Stimulated activated naive CD8-positive, alpha-beta T cell treated with anti-CD3 and anti-CD28 coated beads, Interleukin-15, amount 100 ng/mL, for 72 hours (primary cell): Measurements from ENCODE around the gene C21orf91.
"Not testable (repeated sequence)": the region's sequence is repeated elsewhere in the genome, so short reads cannot be mapped to it uniquely, and the experiment has no call there.

Experiments
- ATAC-seq: fragments of 150-1000 bp; cut with Tn5 transposase; 2 replicates; pipeline ENCODE4 v1.10.0; 2021; ENCODE audit warnings: mild to moderate bottlenecking, moderate library complexity
- DNase-seq, 2 donors: peaks; one replicate each; pipeline ENCODE4 v3.0.0; 2021 to 2022
- H3K27ac Mint-ChIP-seq, 2 donors: one replicate each; pipeline ENCODE4 v1.8.0; 2022; ENCODE audit warnings: mild to moderate bottlenecking in 2 of 2, mixed read lengths in 2 of 2, moderate library complexity in 2 of 2
- H3K27me3 Mint-ChIP-seq: one replicate; pipeline ENCODE4 v1.8.0; 2022; ENCODE audit warnings: mixed read lengths
- H3K4me1 Mint-ChIP-seq: one replicate; pipeline ENCODE4 v1.8.0; 2022; ENCODE audit warnings: mild to moderate bottlenecking, mixed read lengths
- H3K4me3 Mint-ChIP-seq, 2 donors: one replicate each; pipeline ENCODE4 v1.8.0; 2022; ENCODE audit warnings: mild to moderate bottlenecking in 2 of 2, mixed read lengths in 2 of 2, moderate library complexity in 1 of 2
- H3K9me3 Mint-ChIP-seq, 2 donors: one replicate each; pipeline ENCODE4 v1.8.0; 2022; ENCODE audit warnings: mixed read lengths in 2 of 2

Gene C21orf91

DNA sequence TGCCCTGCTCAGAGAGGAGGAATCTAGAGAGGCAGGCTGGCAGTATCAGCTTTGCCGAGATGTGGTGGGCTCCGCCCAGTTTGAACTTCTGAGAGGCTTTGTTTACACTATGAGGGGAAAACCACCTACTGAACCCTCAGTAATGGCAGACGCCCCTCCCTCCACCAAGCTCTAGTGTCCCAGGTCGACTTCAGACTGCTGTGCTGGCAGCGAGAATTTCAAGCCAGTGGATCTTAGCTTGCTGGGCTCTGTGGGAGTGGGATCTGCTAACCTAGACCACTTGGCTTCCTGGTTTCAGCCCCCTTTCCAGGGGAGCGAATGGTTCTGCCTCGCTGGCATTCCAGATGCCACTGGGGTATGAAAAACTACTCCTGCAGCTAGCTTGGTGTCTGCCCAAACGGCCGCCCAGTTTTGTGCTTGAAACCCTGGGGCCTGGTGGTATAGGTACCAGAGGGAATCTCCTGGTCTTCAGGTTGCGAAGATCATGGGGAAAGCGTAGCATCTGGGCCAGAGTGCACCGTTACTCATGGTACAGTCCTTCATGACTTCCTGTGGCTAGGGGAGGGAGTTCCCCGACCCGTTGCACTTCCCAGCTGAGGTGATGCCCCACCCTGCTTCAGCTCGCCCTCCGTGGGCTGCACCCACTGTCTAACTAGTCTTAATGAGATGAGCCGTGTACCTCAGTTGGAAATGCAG, 43.6 kb downstream of the C21orf91 start:
- H3K4me1 Mint-ChIP-seq: peaks cover 49% of the 10 kb centered on the region
- H3K4me3 Mint-ChIP-seq: peak overlapping the region; percentile 51 to 73
- ATAC-seq (peak; percentile 89), DNase-seq (peak; percentile 45 to 71)
- peaks cover 18 to 26% of the 10 kb centered on the region in 2 donors for H3K9me3 Mint-ChIP-seq
- H3K27ac Mint-ChIP-seq: peak overlapping the region in 1 of 2 donors; percentile 91
- H3K27me3 Mint-ChIP-seq: no peaks in the 10 kb centered on the region

DNA sequence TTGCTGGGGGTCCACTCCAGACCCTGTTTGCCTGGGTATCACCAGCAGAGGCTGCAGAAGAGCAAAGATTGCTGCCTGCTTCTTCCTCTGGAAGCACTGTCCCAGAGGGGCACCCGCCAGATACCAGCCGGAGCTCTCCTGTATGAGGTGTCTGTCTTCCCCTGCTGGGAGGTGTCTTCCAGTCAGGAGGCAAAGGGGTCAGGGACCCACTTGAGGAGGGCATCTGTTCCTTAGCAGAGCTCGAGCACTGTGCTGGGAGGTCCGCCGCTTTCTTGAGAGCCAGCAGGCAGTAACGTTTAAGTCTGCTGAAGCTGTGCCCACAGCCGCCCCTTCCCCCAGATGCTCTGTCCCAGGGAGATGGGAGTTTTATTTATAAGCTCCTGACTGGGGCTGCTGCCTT, 44.1 kb downstream of the C21orf91 start:
- not testable (repeated sequence) for DNase-seq, H3K27me3 Mint-ChIP-seq, ATAC-seq
- H3K27ac Mint-ChIP-seq: peak overlapping the region in 1 of 2 donors; percentile 91
- peaks cover 44% of the 10 kb centered on the region for H3K4me1 Mint-ChIP-seq
- H3K4me3 Mint-ChIP-seq: peak overlapping the region; percentile 51 to 73
- H3K9me3 Mint-ChIP-seq: peaks cover 18 to 26% of the 10 kb centered on the region in 2 donors

DNA sequence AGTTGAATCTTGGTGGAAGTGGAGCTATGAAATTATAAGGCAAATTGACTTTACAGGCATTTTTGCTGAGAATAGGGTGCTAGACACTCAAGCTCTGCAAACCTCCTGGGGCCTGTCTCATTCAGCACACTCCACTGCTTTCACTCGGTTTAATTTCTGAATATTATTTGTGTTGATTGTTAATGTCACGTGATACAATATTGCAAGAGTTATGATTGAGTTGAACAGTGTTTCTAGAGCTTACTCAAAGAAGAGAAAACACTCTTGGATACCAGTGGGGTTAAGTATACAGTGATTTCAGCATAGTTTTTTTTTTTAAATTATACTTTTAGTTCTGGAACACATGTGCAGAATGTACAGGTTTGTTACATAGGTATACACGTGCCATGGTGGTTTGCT, 49.7 kb downstream of the C21orf91 start:
- ATAC-seq (no peak), DNase-seq (no peak)
- Mint-ChIP-seq H3K27ac (no peak overlapping the region), H3K27me3 (no peaks in the 10 kb centered on the region), H3K4me1 (no peaks in the 10 kb centered on the region), H3K4me3 (no peak overlapping the region), H3K9me3 (peaks cover 17 to 31% of the 10 kb centered on the region in 2 donors)

DNA sequence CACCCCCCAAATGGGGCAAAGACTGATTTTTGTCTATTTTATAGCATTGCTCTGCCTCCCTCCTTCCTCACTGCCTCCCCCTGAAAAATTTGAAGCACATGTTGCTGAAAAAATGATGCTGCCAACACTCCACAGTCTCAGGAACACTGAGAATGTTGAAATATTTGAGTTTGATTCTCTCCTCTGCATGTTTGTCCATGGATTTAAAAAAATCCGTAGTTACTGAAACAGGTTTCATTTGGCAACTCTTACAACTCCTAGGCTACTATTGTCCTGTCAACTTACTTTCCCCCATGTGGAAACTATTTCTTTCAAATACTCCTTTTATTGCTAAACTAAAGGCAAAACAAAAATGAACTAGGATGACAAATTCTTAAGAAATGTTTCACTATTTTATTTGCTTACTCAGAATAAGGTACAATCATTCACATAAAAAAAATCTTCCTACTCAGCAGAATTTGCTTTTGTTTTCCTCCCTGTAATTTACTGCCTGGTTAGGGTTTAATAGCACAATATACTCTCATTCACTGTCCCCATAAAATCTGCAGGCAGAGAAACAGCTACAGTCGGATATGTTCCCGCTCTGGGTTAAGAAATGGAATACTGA, 50.2 kb downstream of the C21orf91 start:
- no peak overlapping the region for H3K27ac Mint-ChIP-seq
- no peaks in the 10 kb centered on the region for H3K27me3 Mint-ChIP-seq
- DNase-seq (no peak), ATAC-seq (no peak)
- H3K4me3 Mint-ChIP-seq: no peak overlapping the region
- H3K4me1 Mint-ChIP-seq: no peaks in the 10 kb centered on the region
- peaks cover 12 to 31% of the 10 kb centered on the region in 2 donors for H3K9me3 Mint-ChIP-seq

DNA sequence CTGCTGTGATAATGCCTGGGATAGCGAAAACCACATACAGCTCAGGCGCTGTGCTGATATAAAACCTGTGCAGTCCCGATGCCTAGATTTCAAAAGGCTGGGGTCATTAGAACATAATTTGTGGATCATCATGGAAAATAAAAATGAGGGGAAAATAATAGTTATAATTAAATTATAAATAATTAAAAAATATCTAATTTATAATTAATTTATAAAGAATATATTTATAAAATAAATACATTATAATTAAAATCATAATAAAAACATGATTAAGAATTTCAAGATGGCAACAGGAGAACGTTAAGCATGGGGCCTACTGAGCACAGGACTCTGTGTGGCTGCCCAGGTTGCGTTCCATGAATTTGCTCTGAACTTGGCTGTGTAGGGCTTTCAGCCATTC, 53.9 kb downstream of the C21orf91 start:
- peaks cover 0 to 5% of the 10 kb centered on the region in 2 donors for H3K9me3 Mint-ChIP-seq
- H3K27me3 Mint-ChIP-seq: no peaks in the 10 kb centered on the region
- peak overlapping the region in 1 of 2 donors; percentile 54 for H3K27ac Mint-ChIP-seq
- no peak for ATAC-seq
- no peak overlapping the region for H3K4me3 Mint-ChIP-seq
- H3K4me1 Mint-ChIP-seq: no peaks in the 10 kb centered on the region
- no peak for DNase-seq

DNA sequence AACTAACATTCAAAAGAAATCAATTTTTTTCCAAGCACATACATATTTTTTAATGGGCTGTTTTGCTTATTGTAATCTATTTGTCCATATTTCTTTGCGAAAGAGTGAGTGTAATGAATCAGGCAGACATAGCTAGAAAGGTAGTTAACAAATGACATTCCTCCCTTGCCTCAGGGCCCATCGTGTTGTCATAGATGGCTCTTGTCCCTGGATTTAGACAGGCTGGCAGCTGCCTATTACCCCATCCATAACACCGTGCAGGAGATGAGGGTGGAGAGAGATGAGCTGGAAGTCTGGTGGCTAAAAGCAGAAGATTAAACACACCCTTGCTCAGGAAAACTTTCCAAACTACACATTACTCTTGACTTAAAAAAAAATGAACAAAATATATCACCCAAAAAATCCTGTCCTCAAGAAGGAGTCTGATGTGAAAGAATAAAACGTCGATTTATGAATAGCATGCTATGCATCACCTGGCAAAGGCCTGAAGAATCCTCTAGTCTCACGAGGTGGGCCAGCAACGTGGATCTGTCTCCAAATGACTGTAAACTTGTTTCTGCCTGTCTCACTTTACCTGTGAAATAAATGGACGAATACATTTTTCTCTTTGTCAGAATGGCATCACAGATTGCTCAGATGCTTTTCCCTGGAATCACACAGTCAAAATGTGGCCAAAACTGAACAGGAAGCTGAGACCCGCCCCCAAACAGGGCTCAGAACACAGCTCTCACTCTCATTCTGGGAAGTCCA, 55.7 kb downstream of the C21orf91 start:
- Mint-ChIP-seq H3K27ac (no peak overlapping the region), H3K4me1 (no peaks in the 10 kb centered on the region), H3K9me3 (peaks cover 0 to 5% of the 10 kb centered on the region in 2 donors), H3K27me3 (no peaks in the 10 kb centered on the region), H3K4me3 (no peak overlapping the region)
- DNase-seq: no peak
- no peak for ATAC-seq

DNA sequence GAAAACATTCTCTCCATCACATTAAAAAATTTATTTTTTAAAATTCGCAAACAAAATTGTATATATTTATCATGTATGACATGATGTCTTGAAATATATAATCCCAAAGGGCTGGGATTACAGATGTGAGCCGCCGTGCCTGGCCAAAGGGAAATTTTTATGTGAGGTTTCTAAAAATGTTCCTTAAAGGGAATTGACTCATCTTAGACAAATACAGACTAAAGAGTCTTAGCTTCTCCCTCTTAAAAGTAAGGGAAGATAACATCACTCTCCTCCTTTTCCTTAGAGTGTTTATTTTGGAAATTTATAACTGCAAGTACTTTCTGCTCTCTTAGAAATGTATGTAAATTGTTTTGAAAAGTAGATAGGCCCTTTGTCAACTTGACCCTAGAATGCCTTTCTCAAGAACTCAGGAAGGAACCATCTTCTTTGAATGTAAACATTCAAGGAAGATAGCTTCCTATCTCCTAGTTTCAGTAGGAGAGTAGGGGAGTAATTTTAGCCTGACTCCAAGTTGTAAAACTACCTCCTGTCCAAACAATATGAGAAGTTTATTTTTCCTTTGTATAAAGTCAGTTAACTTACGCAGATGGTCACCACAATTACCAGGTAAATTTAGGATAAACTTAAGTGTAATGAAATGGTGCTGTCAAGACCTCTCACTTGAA, 59.5 kb downstream of the C21orf91 start:
- peaks cover 6% of the 10 kb centered on the region for H3K4me1 Mint-ChIP-seq
- no peak overlapping the region for H3K4me3 Mint-ChIP-seq
- DNase-seq: no peak
- H3K27ac Mint-ChIP-seq: peak overlapping the region in 1 of 2 donors; percentile 54
- no peaks in the 10 kb centered on the region for H3K9me3 Mint-ChIP-seq
- no peaks in the 10 kb centered on the region for H3K27me3 Mint-ChIP-seq
- ATAC-seq: no peak

DNA sequence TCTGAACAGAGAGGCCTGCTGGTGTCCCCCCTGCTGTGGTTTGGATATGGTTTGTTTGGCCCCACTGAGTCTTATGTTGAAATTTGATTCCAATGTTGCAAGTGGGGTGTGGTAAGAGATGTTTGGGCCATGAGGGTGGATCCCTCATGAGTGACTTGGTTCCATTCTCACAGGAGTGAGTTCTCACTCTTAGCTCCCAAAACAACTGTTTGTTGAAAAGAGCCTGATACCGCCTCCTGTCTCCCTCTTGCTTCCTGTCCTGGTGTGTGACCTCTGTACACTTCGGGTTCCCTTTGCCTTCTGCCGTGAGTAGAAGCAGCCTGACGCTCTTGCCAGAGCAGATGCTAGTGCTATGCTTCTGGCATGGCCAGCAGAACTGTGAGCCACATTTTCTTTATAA, 60.5 kb downstream of the C21orf91 start:
- H3K4me3 Mint-ChIP-seq: no peak overlapping the region
- H3K4me1 Mint-ChIP-seq: peaks cover 6% of the 10 kb centered on the region
- ATAC-seq: no peak
- no peak overlapping the region for H3K27ac Mint-ChIP-seq
- no peaks in the 10 kb centered on the region for H3K27me3 Mint-ChIP-seq
- DNase-seq: no peak
- H3K9me3 Mint-ChIP-seq: no peaks in the 10 kb centered on the region

DNA sequence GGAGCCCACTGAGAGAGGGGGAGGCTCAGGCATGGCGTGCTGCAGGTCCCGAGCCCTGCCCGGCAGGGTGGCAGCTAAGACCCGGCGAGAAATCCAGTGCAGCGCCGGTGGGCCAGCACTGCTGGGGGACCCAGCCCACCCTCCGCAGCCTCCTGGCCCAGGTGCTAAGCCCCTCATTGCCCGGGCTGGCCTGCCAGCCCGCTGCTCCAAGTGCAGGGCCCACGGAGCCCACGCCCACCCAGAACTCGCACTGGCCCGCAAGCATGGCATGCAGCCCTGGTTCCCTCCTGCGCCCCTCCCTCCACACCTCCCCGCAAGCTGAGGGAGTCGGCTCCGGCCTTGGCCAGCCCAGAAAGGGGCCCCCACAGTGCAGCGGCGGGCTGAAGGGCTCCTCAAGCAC, 61.5 kb downstream of the C21orf91 start:
- Mint-ChIP-seq H3K9me3 (no peaks in the 10 kb centered on the region), H3K27me3 (no peaks in the 10 kb centered on the region), H3K27ac (no peak overlapping the region), H3K4me1 (peaks cover 6% of the 10 kb centered on the region), H3K4me3 (no peak overlapping the region)
- ATAC-seq (no peak), DNase-seq (no peak)

DNA sequence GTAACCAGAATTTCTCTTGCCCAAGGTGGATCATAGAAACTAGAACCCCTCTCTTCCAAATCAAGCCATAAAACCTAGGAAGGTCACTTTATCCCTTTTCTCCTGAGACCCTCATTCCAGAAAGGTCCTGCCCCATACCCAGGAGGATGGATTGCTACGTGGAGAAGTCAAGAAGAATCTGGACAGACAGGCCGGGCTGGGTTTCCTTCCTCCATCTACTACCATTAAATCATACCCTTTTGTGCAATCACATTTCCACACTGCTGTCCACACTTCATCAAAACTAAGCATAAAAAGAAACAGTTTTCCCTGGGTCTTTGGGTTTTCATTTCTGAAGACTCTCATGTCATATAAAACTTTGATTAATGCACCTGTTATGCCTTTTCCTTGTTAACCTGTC, 65.4 kb downstream of the C21orf91 start:
- peaks cover 6% of the 10 kb centered on the region for H3K4me1 Mint-ChIP-seq

DNA sequence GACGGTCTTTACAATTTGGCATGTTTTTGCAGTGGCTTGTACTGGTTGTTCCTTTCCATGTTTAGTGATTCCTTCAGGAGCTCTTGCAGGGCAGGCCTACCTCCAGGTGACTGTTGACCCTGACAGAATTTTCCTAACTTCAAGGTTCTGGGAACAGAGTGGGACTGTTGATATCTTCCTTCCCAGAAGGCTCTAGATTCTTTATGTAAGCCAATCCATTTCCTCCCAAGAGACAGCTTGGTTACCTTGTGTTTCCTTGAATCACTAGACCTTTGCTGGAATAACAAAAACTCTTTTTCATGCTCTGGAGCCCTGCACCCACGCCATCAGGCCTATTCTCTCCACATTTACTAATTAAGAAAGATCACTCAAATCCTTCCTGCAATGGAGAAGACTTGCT, 67.0 kb downstream of the C21orf91 start:
- Mint-ChIP-seq H3K4me1 (peaks cover 7% of the 10 kb centered on the region), H3K27me3 (no peaks in the 10 kb centered on the region), H3K27ac (no peak overlapping the region), H3K9me3 (peaks cover 8% of the 10 kb centered on the region in 2 donors), H3K4me3 (no peak overlapping the region)
- no peak for ATAC-seq
- no peak for DNase-seq

More for the DNA sequence above, 65.4 kb downstream of the C21orf91 start:
- H3K9me3 Mint-ChIP-seq: peaks cover 8% of the 10 kb centered on the region in 2 donors
- H3K27ac Mint-ChIP-seq: no peak overlapping the region
- H3K4me3 Mint-ChIP-seq: no peak overlapping the region
- DNase-seq (no peak), ATAC-seq (no peak)
- no peaks in the 10 kb centered on the region for H3K27me3 Mint-ChIP-seq

DNA sequence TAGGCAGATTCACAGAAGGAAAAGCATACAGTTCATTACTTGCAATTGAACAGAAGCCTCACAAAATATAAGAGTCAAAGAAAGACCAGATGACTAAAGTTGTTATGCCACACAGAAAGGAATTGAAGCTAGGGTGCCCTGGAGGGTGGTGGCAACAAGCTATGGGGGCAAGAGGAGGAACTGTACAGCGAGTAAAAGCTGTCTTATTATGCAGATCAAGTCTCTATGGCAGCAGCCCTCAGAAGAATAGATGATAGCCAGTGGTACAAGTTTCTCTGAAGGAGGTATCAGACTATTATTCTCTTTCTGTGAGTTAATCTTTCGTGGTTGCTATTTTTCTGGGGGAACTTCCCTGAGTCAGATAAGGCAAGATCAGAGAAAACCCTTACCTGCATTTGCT, 72.2 kb downstream of the C21orf91 start:
- ATAC-seq (peak; percentile 73), DNase-seq (no peak)
- no peak overlapping the region for H3K27ac Mint-ChIP-seq
- peaks cover 8 to 9% of the 10 kb centered on the region in 2 donors for H3K9me3 Mint-ChIP-seq
- no peak overlapping the region for H3K4me3 Mint-ChIP-seq
- H3K27me3 Mint-ChIP-seq: no peaks in the 10 kb centered on the region
- peaks cover 16% of the 10 kb centered on the region for H3K4me1 Mint-ChIP-seq

DNA sequence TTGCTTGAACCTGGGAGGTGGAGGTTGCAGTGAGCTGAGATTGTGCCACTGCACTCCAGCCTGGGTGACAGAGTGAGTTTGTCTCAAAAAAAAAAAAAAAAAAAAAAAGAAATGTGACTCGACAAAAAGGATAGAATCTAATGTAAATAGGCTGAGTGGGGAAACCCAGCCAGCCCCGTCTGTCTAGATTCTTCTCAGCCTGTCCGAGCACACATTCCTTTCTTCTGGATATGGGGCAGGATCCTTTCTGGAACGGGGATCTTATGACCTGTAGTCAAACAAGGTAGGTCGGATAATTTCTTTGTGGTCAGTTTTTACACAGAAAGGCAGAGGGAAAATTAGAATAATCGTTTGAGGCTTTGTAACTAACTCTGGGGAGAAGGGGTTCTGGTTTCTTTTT, 74.1 kb downstream of the C21orf91 start:
- Mint-ChIP-seq H3K27ac (no peak overlapping the region), H3K4me1 (peaks cover 34% of the 10 kb centered on the region), H3K27me3 (no peaks in the 10 kb centered on the region), H3K4me3 (no peak overlapping the region), H3K9me3 (peaks cover 8 to 10% of the 10 kb centered on the region in 2 donors)
- no peak for DNase-seq
- no peak for ATAC-seq

DNA sequence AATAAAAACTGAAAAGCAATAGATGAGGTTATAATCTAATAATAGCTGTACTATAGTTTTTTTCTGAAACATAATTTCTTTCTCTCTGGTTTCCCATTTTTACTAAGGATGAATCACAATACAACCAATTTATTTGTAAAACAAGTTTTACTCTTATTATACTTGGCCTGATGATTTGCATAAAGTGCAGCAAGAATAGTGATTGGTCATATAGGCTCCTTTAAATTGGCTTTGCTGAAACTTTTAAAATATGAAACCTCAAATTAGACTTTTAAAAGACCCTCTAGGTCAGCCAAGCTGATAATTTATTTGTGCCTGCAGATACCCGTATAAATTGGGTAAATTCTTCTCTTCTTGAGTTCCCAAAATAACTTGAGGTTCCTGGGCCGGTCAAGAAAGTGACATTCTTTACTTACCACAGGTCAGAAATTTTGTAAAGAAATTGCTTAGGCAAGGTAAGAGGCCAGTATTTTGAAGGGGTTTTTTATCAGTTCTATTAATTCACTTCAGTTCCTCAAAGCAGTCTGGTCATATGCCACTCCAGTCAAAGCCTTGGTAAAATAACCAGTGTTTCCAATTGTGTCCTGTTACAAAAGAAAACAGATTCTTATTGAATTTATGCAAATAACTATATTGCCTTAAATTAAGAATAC, 76.1 kb downstream of the C21orf91 start:
- DNase-seq (no peak), ATAC-seq (no peak)
- peaks cover 6 to 10% of the 10 kb centered on the region in 2 donors for H3K9me3 Mint-ChIP-seq
- H3K4me1 Mint-ChIP-seq: peaks cover 38% of the 10 kb centered on the region
- no peak overlapping the region for H3K4me3 Mint-ChIP-seq
- no peaks in the 10 kb centered on the region for H3K27me3 Mint-ChIP-seq
- H3K27ac Mint-ChIP-seq: no peak overlapping the region

DNA sequence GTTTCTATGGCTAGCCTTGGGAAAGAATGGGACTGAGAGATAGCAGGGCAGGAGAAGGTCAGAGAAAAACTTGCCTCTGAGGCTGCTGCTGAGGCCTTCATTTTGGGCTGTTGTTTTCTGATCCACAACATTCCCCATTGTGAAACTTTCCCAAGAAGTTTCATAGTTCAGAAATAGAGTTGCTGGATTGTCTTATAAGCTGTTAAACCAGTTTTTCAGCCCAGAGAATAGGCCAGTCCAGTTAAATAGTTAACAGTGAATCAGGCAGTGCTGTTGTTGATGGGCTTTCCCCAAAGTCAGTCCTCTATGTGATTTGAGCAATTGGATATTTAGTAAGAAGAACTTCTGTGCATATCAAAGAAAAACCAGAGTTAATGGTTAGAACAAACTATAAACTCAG, 77.0 kb downstream of the C21orf91 start:
- Mint-ChIP-seq H3K4me3 (no peak overlapping the region), H3K27ac (no peak overlapping the region), H3K9me3 (peaks cover 6 to 10% of the 10 kb centered on the region in 2 donors), H3K4me1 (peaks cover 38% of the 10 kb centered on the region), H3K27me3 (no peaks in the 10 kb centered on the region)
- DNase-seq: no peak
- ATAC-seq: no peak
